Skin epidermis (tissue), 12 donors: ENCODE measurements around the gene THBS3.
"Not testable (repeated sequence)": the region's sequence is repeated elsewhere in the genome, so short reads cannot be mapped to it uniquely, and the experiment has no call there.

ENCODE experiments used
- H3K27ac ChIP-seq, 21 experiments: fragments of 200-600 bp; sonication (generic) in 11 of 21; one replicate each; pipeline ENCODE4 v1.5.0; 2020; ENCODE audit warnings: mild to moderate bottlenecking in 3 of 21, inconsistent platforms in 2 of 21, moderate library complexity in 2 of 21
- H3K4me3 ChIP-seq, 7 experiments: fragments of 200-600 bp; sonication (generic) in 2 of 7; one replicate each; pipeline ENCODE4 v1.5.0; 2020; ENCODE audit warnings: inconsistent platforms in 2 of 7, mild to moderate bottlenecking in 2 of 7, moderate library complexity in 1 of 7

The THBS3 gene

GRCh38 chr1:155207806-155208540 is at the start of gene THBS3:
THBS3 (minus strand) TSS chr1:155207897; CDS start chr1:155207876, 21 bp downstream.
- H3K27ac ChIP-seq, result peak within 1 kb of the TSS; percentile 94 to 100 (median 99)
- H3K4me3 ChIP-seq, result peak within 1 kb of the TSS; percentile 78 to 94 (median 91)

- Histone ChIP-seq H3K27ac (peak overlapping the region; percentile 34 to 99 (median 95)), H3K4me3 (peak overlapping the region; percentile 57 to 88 (median 75))
Measured at GRCh38 chr1:155256058-155256852, 48.6 kb upstream of the THBS3 start.

GRCh38 chr1:155255243-155256007 is 47.7 kb upstream of the THBS3 start, which contains the start of gene ENTREP3:
ENTREP3 (minus strand) TSS chr1:155255483; CDS start chr1:155254877, 606 bp downstream.
- H3K27ac ChIP-seq, result peak within 1 kb of the TSS; percentile 60 to 99 (median 95)
- H3K4me3 ChIP-seq, result peak within 1 kb of the TSS; percentile 57 to 88 (median 75)

GRCh38 chr1:155254714-155255242 is 47.1 kb upstream of the THBS3 start:
- H3K4me3 ChIP-seq, result peak overlapping the region; percentile 57 to 88 (median 75)
- H3K27ac ChIP-seq, result peak overlapping the region; percentile 57 to 99 (median 95)

- H3K27ac ChIP-seq, result peak overlapping the region in 17 of 21 experiments; percentile 9 to 99 (median 95)
Measured at GRCh38 chr1:155254228-155254713, 46.6 kb upstream of the THBS3 start.

GRCh38 chr1:155253797-155254196 is 46.1 kb upstream of the THBS3 start:
- Histone ChIP-seq H3K4me3 (peak overlapping the region in 2 of 7 experiments; percentile 71), H3K27ac (peak overlapping the region in 7 of 21 experiments; percentile 9 to 99 (median 94))

More at GRCh38 chr1:155254228-155254713, 46.6 kb upstream of the THBS3 start:
- peak overlapping the region; percentile 57 to 88 (median 75) for H3K4me3 ChIP-seq

GRCh38 chr1:155253208-155253607 is 45.5 kb upstream of the THBS3 start:
- Histone ChIP-seq H3K27ac (peak overlapping the region in 1 of 21 experiments; percentile 41), H3K4me3 (no peak overlapping the region)

- Histone ChIP-seq H3K27ac (peak overlapping the region in 2 of 21 experiments; percentile 21 to 72), H3K4me3 (no peak overlapping the region)
Measured at GRCh38 chr1:155251566-155251965, 43.9 kb upstream of the THBS3 start.

- Histone ChIP-seq H3K27ac (peak overlapping the region in 18 of 21 experiments; percentile 1 to 81 (median 72)), H3K4me3 (peak overlapping the region; percentile 2 to 41 (median 27))
Measured at GRCh38 chr1:155250633-155251449, 43.1 kb upstream of the THBS3 start.

GRCh38 chr1:155250246-155250632 is 42.5 kb upstream of the THBS3 start:
- Histone ChIP-seq H3K27ac (peak overlapping the region in 18 of 21 experiments; percentile 1 to 81 (median 72)), H3K4me3 (peak overlapping the region; percentile 2 to 41 (median 27))

- Histone ChIP-seq H3K27ac (no peak overlapping the region), H3K4me3 (no peak overlapping the region)
Measured at GRCh38 chr1:155247667-155248553, 40.2 kb upstream of the THBS3 start.

GRCh38 chr1:155246796-155247195 is 39.1 kb upstream of the THBS3 start:
- H3K27ac ChIP-seq, H3K4me3 ChIP-seq: not testable (repeated sequence)

- H3K4me3 ChIP-seq, result peak overlapping the region; percentile 36 to 59 (median 54)
- peak overlapping the region in 20 of 21 experiments; percentile 17 to 94 (median 84) for H3K27ac ChIP-seq
Measured at GRCh38 chr1:155245163-155245524, 37.4 kb upstream of the THBS3 start.

GRCh38 chr1:155244368-155245162 is 36.9 kb upstream of the THBS3 start:
- peak overlapping the region; percentile 55 to 94 (median 84) for H3K27ac ChIP-seq
- peak overlapping the region; percentile 36 to 59 (median 54) for H3K4me3 ChIP-seq

- H3K4me3 ChIP-seq, result peak overlapping the region in 1 of 7 experiments; percentile 56
- peak overlapping the region in 14 of 21 experiments; percentile 63 to 94 (median 83) for H3K27ac ChIP-seq
Measured at GRCh38 chr1:155242805-155243358, 35.2 kb upstream of the THBS3 start.

- H3K27ac ChIP-seq, result peak overlapping the region in 10 of 21 experiments; percentile 0 to 72 (median 58)
- H3K4me3 ChIP-seq, result no peak overlapping the region
Measured at GRCh38 chr1:155241841-155242264, 34.2 kb upstream of the THBS3 start.
